Heart right ventricle (tissue), 16 donors: Measurements from ENCODE around the gene AMOT. TPM values are rescaled to one million over a fixed set of nuclear protein-coding genes. Genes with fewer than 3 reads are reported as not detected.

Experiments
- ATAC-seq, 8 donors: fragments of 200-7000 bp; cut with Tn5 transposase; one replicate each; pipeline ENCODE4 v1.9.1; 2020; ENCODE audit warnings: mild to moderate bottlenecking in 8 of 8, moderate library complexity in 8 of 8, moderate number of reproducible peaks in 1 of 8
- DNase-seq, 2 donors: peaks; one replicate each; pipeline ENCODE4 v3.0.0-alpha.2; 2020
- H3K27ac ChIP-seq, 10 donors: fragments of 200-600 bp; sonication (generic) in 2 of 10; one replicate each; pipeline versions ENCODE4 v1.5.0 to v1.8.0; 2020 to 2022; ENCODE audit warnings: mild to moderate bottlenecking in 3 of 10
- H3K27me3 ChIP-seq, 7 donors: fragments of 200-600 bp; one replicate each; pipeline ENCODE4 v1.8.0; 2021 to 2022; ENCODE audit warnings: mild to moderate bottlenecking in 2 of 7
- H3K36me3 ChIP-seq, 9 donors: fragments of 200-600 bp; sonication (generic) in 1 of 9; one replicate each; pipeline versions ENCODE4 v1.5.0 to v1.8.0; 2020 to 2022; ENCODE audit warnings: mild to moderate bottlenecking in 2 of 9
- H3K4me1 ChIP-seq, 9 donors: fragments of 200-600 bp; sonication (generic) in 1 of 9; one replicate each; pipeline versions ENCODE4 v1.5.0 to v1.8.0; 2020 to 2022; ENCODE audit warnings: mild to moderate bottlenecking in 4 of 9
- H3K4me3 ChIP-seq, 10 donors: fragments of 200-600 bp; sonication (generic) in 2 of 10; one replicate each; pipeline versions ENCODE4 v1.5.0 to v1.8.0; 2020 to 2022; ENCODE audit warnings: mild to moderate bottlenecking in 7 of 10, moderate library complexity in 2 of 10
- H3K9me3 ChIP-seq, 11 donors: fragments of 200-600 bp in 10 of 11; sonication (generic) in 2 of 11; one replicate each; pipeline versions ENCODE4 v1.5.0 to v1.8.0; 2013 to 2022; ENCODE audit warnings: mild to moderate bottlenecking in 2 of 11, control low read depth in 1 of 11, moderate library complexity in 1 of 11
- CTCF ChIP-seq, 9 donors: fragments of 200-600 bp; sonication (generic) in 2 of 9; IDR thresholded peaks; one replicate each; pipeline versions ENCODE4 v1.5.0 to v1.8.0; 2021 to 2022; ENCODE audit warnings: antibody characterized with exemption in 9 of 9, mild to moderate bottlenecking in 5 of 9, moderate library complexity in 1 of 9
- WGBS, 2 donors: extraction: QIAGEN DNeasy Blood & Tissue Kit; methylation state at CpG; one replicate each; pipeline ENCODE4 v1.1.7; 2013; ENCODE audit warnings: inconsistent platforms in 1 of 2; 5-methylcytosine and 5-hydroxymethylcytosine counted together
- intact Hi-C, 10 donors: fragments of 100-400 bp; cut with DNase I; formaldehyde crosslinking; loops; one replicate each; pipeline versions ENCODE4 v1.11.1 to v1.14.2; 2022
- polyA plus RNA-seq, 2 donors: library from polyadenylated mRNA; stranded (reverse); fragments of 200-250 nt; gene quantifications; one replicate each; pipeline ENCODE4 v1.2.3, GENCODE V29; 2013
- total RNA-seq, 10 donors: library from RNA; stranded (reverse); fragmentation: NEBNext Ultra II Directional in 3 of 10; extraction: Animal tissue kit (Norgen Biotek cat#: 25700) in 3 of 10; gene quantifications; one replicate each; pipeline versions ENCODE4 v1.2.1 to v1.2.4, GENCODE V29; 2021 to 2023
- donor health status: Arrhythmogenic right ventricular cardiomyopathy.
- donor health status: ischemic (EF 13 %, LVEDD 7.1; RV severe dilation, severe dysfunction).
- donor health status: healthy with polysubstance abuse.
- donor health status: DM: no; HTN: yes; CAD: no.
- donor health status: DM: no; HTN: no; CAD: no.
- donor health status: ischemic (EF 25% LVEDD 6.9; RV normal size, moderate dysfunction).
- donor health status: ischemic (EF 25% LVEDD 5.7; RV mildly dilated, moderate dysfunction).
- donor health status: healthy.
- donor health status: DM: yes; HTN: yes; CAD: no.
- donor health status: Ischemic cardiomyopathy.
- donor health status: ischemic (EF 35%, LVEDD 5.7; RV mildly dilated, moderate dysfunction).
- donor health status: nonischemic (EF 11% LVEDD 7.7; RV severe dilation, severe dysfunction).
- donor health status: DM: yes; HTN: yes; CAD: no.
- donor health status: PGD.
- donor health status: ischemic (EF 29% LVEDD 5.4; RV normal size, mild dysfunction).
- donor health status: nonischemic (EF 23%, LVEDD 6.1; RV moderate dilation, normal function).

Gene AMOT
- total and polyA plus RNA-seq, 12 donors: 0.62 to 10.8 (median 6.1) TPM

- intact Hi-C loops: no loop called here
- no peaks in the 10 kb centered on the region for H3K4me1 ChIP-seq
- DNase-seq (no peak), ATAC-seq (no peak)
- no peak for TF ChIP-seq CTCF (IDR thresholded peaks at IDR 0.05)
- no peak overlapping the region for H3K27ac ChIP-seq
- H3K9me3 ChIP-seq: no peaks in the 10 kb centered on the region
- no peak overlapping the region for H3K4me3 ChIP-seq
- H3K27me3 ChIP-seq: peaks cover 0 to 38% (median 0%) of the 10 kb centered on the region in 7 donors
- WGBS, 2 donors: 92 to 97% methylated on average over 5 of the region's 5 CpGs
- H3K36me3 ChIP-seq: no peaks in the 10 kb centered on the region
These were observed 102.1 kb downstream of the AMOT start for GRCh38 chrX:112738347-112739033.

GRCh38 chrX:112736310-112736709 lies 104.3 kb downstream of the AMOT start:
- no peak for ATAC-seq
- no peak overlapping the region for H3K27ac ChIP-seq
- H3K9me3 ChIP-seq: peaks cover 0 to 4% (median 0%) of the 10 kb centered on the region in 11 donors
- DNase-seq: no peak
- WGBS, 2 donors: 89 to 91% methylated on average over 3 of the region's 3 CpGs
- intact Hi-C loops: no loop called here
- peaks cover 0 to 48% (median 0%) of the 10 kb centered on the region in 7 donors for H3K27me3 ChIP-seq
- H3K4me3 ChIP-seq: no peak overlapping the region
- H3K4me1 ChIP-seq: no peaks in the 10 kb centered on the region
- no peak for TF ChIP-seq CTCF (IDR thresholded peaks at IDR 0.05)
- H3K36me3 ChIP-seq: no peaks in the 10 kb centered on the region

GRCh38 chrX:112735147-112735546 lies 105.5 kb downstream of the AMOT start:
- intact Hi-C loops: no loop called here

GRCh38 chrX:112734290-112734689 lies 106.3 kb downstream of the AMOT start:
- Histone ChIP-seq H3K27me3 (peaks cover 0 to 44% (median 0%) of the 10 kb centered on the region in 7 donors), H3K4me3 (no peak overlapping the region), H3K9me3 (peaks cover 0 to 5% (median 0%) of the 10 kb centered on the region in 11 donors), H3K36me3 (no peaks in the 10 kb centered on the region), H3K27ac (no peak overlapping the region), H3K4me1 (no peaks in the 10 kb centered on the region)
- 15 to 24% methylated on average over 3 of the region's 3 CpGs for WGBS, 2 donors
- peak in 1 of 8 donors; percentile 61 for ATAC-seq
- TF ChIP-seq CTCF (IDR thresholded peaks at IDR 0.05): no peak
- intact Hi-C loops: no loop called here
- DNase-seq: peak; percentile 4 to 17

More at GRCh38 chrX:112735147-112735546, 105.5 kb downstream of the AMOT start:
- no peak for TF ChIP-seq CTCF (IDR thresholded peaks at IDR 0.05)
- DNase-seq (no peak), ATAC-seq (no peak)
- H3K9me3 ChIP-seq: peaks cover 0 to 5% (median 0%) of the 10 kb centered on the region in 11 donors
- H3K27ac ChIP-seq: no peak overlapping the region
- H3K4me3 ChIP-seq: no peak overlapping the region
- H3K27me3 ChIP-seq: peaks cover 0 to 44% (median 0%) of the 10 kb centered on the region in 7 donors
- H3K4me1 ChIP-seq: no peaks in the 10 kb centered on the region
- H3K36me3 ChIP-seq: no peaks in the 10 kb centered on the region
- WGBS, 2 donors: 89 to 98% methylated on average over 2 of the region's 2 CpGs
